ENCODE results near the gene KIF26B.

Gene KIF26B

DNA sequence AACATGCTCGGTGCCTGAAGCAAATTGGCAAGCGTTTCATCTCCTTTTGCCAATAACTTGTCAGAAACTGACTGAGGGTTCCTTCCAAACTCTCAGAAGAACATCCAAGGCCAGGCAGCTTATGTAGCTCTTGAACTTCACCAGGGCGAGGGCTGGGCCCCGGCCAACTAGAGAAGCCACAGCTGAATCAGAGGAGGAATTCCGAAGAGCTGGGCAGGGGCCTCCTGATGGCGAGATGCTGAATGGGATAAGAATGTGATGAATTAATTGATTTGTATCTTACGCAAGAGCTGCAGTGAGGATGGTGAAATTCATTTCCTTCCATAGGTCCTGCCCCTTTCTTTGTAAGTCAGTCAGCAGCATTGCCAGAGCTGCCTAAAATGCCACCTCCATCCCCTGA, 345.8 kb downstream of the KIF26B start:
- Histone ChIP-seq H3K4me3 (ENCODE audit: low read length) (no peak overlapping the region), H3K4me1 (ENCODE audit: insufficient read depth, low read length) (no peaks in the 10 kb centered on the region), H3K9ac (ENCODE audit: low read depth, low read length) (no peak overlapping the region), H3K27ac (ENCODE audit: low read depth, low read length) (no peak overlapping the region), H3K27me3 (ENCODE audit: insufficient read depth, low read length) (no peaks in the 10 kb centered on the region), H3K9me3 (ENCODE audit: insufficient read depth, low read depth, low read length) (0 out of 2 replicates have a peak, but pooled peaks cover under 1% of the 10 kb centered on the region), H3K36me3 (ENCODE audit: insufficient read depth, low read length) (no peaks in the 10 kb centered on the region)
- WGBS = 92% methylated on average over 7 of the region's 7 CpGs

DNA sequence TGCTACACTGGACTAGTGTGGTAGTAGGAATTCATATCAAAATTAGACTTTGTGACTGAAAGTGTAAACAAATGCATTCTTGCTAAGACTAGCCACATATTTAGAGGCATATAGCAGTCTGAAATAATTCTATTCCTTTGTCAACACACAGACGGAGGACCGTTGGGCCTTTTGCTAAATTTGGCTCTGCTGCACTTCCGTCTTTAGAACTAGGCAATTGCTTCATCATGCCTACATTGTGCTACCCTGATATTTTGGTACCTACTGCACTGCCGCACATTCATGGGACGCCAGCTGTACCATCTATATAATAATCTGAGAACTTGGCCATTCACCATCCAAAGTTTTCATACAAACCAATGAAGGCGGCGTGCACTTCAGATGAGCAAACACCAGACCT, 346.8 kb downstream of the KIF26B start:
- H3K9ac ChIP-seq (ENCODE audit: low read depth, low read length) = no peak overlapping the region
- no peaks in the 10 kb centered on the region for H3K4me1 ChIP-seq (ENCODE audit: insufficient read depth, low read length)
- H3K27me3 ChIP-seq (ENCODE audit: insufficient read depth, low read length) = no peaks in the 10 kb centered on the region
- H3K36me3 ChIP-seq (ENCODE audit: insufficient read depth, low read length) = no peaks in the 10 kb centered on the region
- no peaks in the 10 kb centered on the region for H3K9me3 ChIP-seq (ENCODE audit: insufficient read depth, low read depth, low read length)
- no peak overlapping the region for H3K4me3 ChIP-seq (ENCODE audit: low read length)
- H3K27ac ChIP-seq (ENCODE audit: low read depth, low read length) = no peak overlapping the region
- WGBS = 95% methylated on average over 7 of the region's 7 CpGs

DNA sequence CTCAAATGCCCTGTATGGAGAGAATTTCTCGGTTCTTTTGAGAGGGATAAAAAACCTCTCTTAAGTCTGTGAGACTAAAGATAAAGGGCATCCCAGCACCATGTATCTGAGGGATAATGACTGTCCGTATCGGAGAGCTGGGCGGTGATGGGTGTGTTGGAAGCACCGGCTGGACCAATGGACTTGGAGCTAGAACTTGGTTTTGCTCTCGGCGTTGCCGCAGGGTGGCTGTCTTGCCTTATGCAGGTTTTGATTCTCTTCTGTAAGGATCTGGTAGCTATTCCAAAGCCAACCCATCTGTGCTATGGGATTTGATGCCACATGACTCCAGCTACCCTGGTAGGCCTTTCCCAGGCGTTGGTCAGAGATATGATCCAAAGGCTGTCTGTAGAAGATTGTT, 348.8 kb downstream of the KIF26B start:
- Histone ChIP-seq H3K9me3 (ENCODE audit: insufficient read depth, low read depth, low read length) (no peaks in the 10 kb centered on the region), H3K4me1 (ENCODE audit: insufficient read depth, low read length) (no peaks in the 10 kb centered on the region), H3K27ac (ENCODE audit: low read depth, low read length) (no peak overlapping the region), H3K4me3 (ENCODE audit: low read length) (no peak overlapping the region), H3K36me3 (ENCODE audit: insufficient read depth, low read length) (no peaks in the 10 kb centered on the region), H3K27me3 (ENCODE audit: insufficient read depth, low read length) (no peaks in the 10 kb centered on the region), H3K9ac (ENCODE audit: low read depth, low read length) (no peak overlapping the region)
- WGBS = 93% methylated on average over 9 of the region's 9 CpGs

DNA sequence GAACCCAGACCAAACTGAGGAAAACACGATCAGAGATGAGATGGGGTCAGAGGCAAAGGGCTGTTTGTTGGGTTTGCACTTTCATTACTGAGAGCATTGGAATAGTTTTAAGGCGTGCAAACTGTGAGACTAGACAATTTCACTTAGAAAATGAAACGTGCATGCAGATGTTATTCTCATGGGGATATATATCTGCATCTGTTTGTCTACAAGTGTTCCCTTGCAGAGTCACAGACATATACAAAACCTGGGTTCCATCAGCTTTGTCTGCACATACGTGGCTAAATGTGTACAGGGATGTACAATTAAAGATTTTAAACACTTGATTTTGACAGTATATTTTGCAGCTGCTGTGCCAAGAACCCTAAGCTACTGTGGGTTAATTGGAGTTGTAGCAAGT, 355.4 kb downstream of the KIF26B start:
- H3K9me3 ChIP-seq (ENCODE audit: insufficient read depth, low read depth, low read length) = no peaks in the 10 kb centered on the region
- WGBS = 93% methylated on average over 4 of the region's 4 CpGs

DNA sequence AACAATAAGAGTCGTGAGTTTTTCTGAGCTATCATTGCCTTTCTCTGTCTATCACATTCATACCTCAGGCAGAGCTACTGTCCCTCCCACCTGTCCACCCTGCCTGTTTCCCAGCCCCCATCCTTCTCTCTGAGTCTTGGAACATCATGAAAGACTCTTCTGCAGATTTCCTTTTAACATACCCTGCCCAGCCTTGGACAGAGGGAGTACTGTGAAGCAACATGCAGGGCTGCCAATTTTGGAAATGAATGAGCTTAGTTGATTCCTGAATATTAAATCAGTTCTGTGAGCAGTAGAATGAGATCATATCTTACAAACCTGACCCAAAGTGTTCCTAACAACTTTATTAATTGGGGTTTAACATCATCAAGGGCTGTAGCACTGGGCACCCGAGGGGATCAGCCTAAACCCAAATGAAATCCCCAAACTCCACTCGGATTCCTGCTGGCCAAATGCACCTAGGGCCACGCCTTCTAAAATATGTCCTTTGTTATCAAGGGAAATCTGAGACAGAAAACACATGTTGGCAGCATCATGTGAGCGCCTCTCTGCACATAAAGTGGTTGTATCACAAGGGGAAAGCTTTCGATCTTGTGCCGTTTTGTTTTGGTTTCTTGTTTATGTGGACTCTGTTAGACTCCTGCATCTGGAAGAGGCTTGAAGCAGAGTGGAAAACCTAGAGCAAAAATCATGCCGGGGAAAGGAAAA, 357.6 kb downstream of the KIF26B start:
- H3K9ac ChIP-seq (ENCODE audit: low read depth, low read length) = no peak overlapping the region
- no peaks in the 10 kb centered on the region for H3K36me3 ChIP-seq (ENCODE audit: insufficient read depth, low read length)
- H3K9me3 ChIP-seq (ENCODE audit: insufficient read depth, low read depth, low read length) = no peaks in the 10 kb centered on the region
- H3K27ac ChIP-seq (ENCODE audit: low read depth, low read length) = no peak overlapping the region
- 89% methylated on average over 8 of the region's 8 CpGs for WGBS
- H3K4me3 ChIP-seq (ENCODE audit: low read length) = no peak overlapping the region
- no peaks in the 10 kb centered on the region for H3K27me3 ChIP-seq (ENCODE audit: insufficient read depth, low read length)
- H3K4me1 ChIP-seq (ENCODE audit: insufficient read depth, low read length) = peaks cover 16% of the 10 kb centered on the region

More for the DNA sequence above, 355.4 kb downstream of the KIF26B start:
- no peak overlapping the region for H3K4me3 ChIP-seq (ENCODE audit: low read length)
- no peak overlapping the region for H3K27ac ChIP-seq (ENCODE audit: low read depth, low read length)
- H3K27me3 ChIP-seq (ENCODE audit: insufficient read depth, low read length) = no peaks in the 10 kb centered on the region
- H3K36me3 ChIP-seq (ENCODE audit: insufficient read depth, low read length) = no peaks in the 10 kb centered on the region
- no peak overlapping the region for H3K9ac ChIP-seq (ENCODE audit: low read depth, low read length)
- peaks cover 16% of the 10 kb centered on the region for H3K4me1 ChIP-seq (ENCODE audit: insufficient read depth, low read length)

DNA sequence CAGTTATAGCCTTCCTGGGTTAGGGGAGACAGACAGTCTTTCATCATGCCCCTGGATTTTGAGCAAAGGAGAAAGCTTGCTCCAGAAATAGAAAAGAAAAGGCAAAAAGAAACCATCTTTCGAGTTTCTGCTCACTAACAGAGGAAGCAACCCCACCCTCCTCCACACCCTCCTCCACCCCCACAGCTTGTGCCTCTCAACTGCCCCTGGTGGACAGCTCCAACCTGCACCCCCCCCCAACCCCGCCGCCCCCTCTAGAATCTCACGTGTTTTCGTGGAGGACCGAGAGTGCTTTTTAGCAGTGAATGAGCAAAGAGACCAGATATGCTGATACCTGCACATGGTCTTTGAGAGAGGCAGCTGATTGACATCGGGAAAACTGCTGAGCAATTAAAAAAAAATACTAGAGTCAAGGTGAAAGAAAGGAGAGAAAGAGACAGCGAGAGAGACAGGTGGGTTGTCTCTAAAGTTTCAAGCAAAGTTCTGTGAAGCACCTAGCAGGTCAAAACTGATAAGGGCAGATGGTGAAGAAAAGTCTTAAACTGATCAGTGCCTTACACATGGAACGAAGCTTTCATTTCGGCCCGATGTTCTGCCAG, 358.3 kb downstream of the KIF26B start:
- H3K4me3 ChIP-seq (ENCODE audit: low read length) = no peak overlapping the region
- H3K9ac ChIP-seq (ENCODE audit: low read depth, low read length) = no peak overlapping the region
- H3K36me3 ChIP-seq (ENCODE audit: insufficient read depth, low read length) = no peaks in the 10 kb centered on the region
- H3K27ac ChIP-seq (ENCODE audit: low read depth, low read length) = no peak overlapping the region
- H3K9me3 ChIP-seq (ENCODE audit: insufficient read depth, low read depth, low read length) = no peaks in the 10 kb centered on the region
- H3K4me1 ChIP-seq (ENCODE audit: insufficient read depth, low read length) = peaks cover 16% of the 10 kb centered on the region
- no peaks in the 10 kb centered on the region for H3K27me3 ChIP-seq (ENCODE audit: insufficient read depth, low read length)
- 77% methylated on average over 11 of the region's 11 CpGs for WGBS

DNA sequence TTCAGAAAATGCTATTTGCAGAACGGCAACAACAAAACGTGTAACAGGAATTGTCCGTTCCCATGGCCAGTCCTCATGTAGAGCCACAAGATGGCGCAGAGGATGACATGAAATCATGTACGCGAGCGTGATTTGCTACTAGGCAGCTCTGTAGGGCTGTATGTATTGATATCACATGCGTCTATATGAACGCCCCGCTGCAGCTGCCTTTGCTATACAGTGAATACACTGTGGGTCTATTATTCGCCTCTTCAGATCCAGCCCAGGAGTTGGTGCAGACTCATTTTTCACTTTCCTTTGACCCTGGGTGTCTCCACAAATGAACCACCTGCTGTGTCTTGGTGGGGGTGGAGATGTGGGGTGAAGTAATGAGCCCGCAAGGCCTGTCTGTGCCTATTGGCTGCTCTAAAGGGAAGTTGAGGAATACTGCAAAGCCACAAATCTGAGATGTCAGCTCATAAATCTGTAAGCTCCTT, 361.5 kb downstream of the KIF26B start:
- H3K27me3 ChIP-seq (ENCODE audit: insufficient read depth, low read length) = no peaks in the 10 kb centered on the region
- H3K4me3 ChIP-seq (ENCODE audit: low read length) = no peak overlapping the region
- no peak overlapping the region for H3K9ac ChIP-seq (ENCODE audit: low read depth, low read length)
- H3K27ac ChIP-seq (ENCODE audit: low read depth, low read length) = no peak overlapping the region
- peaks cover 10% of the 10 kb centered on the region for H3K4me1 ChIP-seq (ENCODE audit: insufficient read depth, low read length)
- H3K36me3 ChIP-seq (ENCODE audit: insufficient read depth, low read length) = no peaks in the 10 kb centered on the region
- no peaks in the 10 kb centered on the region for H3K9me3 ChIP-seq (ENCODE audit: insufficient read depth, low read depth, low read length)
- 95% methylated on average over 12 of the region's 12 CpGs for WGBS

DNA sequence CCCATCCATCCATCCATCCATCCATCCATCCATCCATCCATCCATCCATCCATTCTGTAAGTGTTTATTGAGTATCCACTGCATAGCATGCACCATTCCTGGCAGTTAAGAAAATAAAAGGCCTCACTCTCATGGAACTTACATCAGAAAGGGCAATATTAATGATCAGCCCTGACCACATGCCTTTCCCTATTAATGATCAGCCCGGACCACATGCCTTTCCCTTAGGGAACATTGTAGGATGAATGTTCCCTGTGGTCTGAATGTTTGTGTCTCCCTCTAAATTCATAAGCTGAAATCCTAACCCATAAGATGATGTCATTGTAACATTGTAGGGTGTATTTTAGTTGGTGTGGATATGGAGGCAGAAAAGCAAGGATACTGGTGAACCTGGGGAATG, 365.8 kb downstream of the KIF26B start:
- WGBS = no CpG with 5 or more reads among the region's 1 CpG
- Histone ChIP-seq H3K27me3 (ENCODE audit: insufficient read depth, low read length) (no peaks in the 10 kb centered on the region), H3K9me3 (ENCODE audit: insufficient read depth, low read depth, low read length) (no peaks in the 10 kb centered on the region), H3K4me1 (ENCODE audit: insufficient read depth, low read length) (no peaks in the 10 kb centered on the region), H3K9ac (ENCODE audit: low read depth, low read length) (no peak overlapping the region), H3K27ac (ENCODE audit: low read depth, low read length) (no peak overlapping the region), H3K4me3 (ENCODE audit: low read length) (no peak overlapping the region), H3K36me3 (ENCODE audit: insufficient read depth, low read length) (no peaks in the 10 kb centered on the region)

DNA sequence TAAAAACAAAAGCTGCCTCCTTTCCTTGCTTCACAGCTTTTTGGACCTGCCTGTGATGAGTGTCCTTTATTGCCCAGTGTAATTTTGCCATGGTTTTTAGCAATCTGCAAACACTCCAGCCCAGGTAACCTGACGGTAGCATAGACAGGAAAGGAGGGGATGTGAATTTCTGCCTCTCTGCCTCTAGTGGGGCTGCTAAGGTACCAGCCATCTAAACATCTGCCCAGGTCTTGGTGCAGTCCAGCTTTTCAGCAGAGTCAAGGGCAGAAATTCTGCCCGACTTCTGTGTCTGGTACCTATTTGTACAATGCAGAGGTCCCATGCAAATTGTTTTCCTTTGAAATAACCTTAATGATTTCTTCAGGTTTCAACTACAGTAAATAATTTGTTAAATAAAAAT, 371.4 kb downstream of the KIF26B start:
- Histone ChIP-seq H3K27me3 (ENCODE audit: insufficient read depth, low read length) (no peaks in the 10 kb centered on the region), H3K4me1 (ENCODE audit: insufficient read depth, low read length) (no peaks in the 10 kb centered on the region), H3K27ac (ENCODE audit: low read depth, low read length) (no peak overlapping the region), H3K4me3 (ENCODE audit: low read length) (no peak overlapping the region), H3K36me3 (ENCODE audit: insufficient read depth, low read length) (no peaks in the 10 kb centered on the region), H3K9ac (ENCODE audit: low read depth, low read length) (no peak overlapping the region), H3K9me3 (ENCODE audit: insufficient read depth, low read depth, low read length) (no peaks in the 10 kb centered on the region)
- WGBS = 92% methylated on average over 2 of the region's 2 CpGs

DNA sequence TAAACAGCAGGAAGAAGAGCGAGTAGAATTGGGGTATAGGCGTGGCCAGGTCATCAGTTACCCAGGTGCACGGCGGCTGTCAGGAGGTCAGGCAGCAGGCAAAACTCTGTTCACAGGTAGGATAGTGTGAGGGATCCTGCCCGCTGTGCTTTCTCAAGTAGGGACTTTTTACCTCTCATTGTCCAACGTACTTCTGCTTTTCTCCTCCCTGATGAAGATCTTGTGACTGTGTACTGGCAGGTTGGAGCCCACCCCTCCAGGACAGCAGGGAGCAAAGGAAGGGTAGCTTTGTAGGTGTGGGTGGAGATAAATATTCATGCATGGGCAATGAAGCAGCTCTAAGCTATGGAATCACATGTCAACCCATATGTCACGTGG, 373.5 kb downstream of the KIF26B start:
- 93% methylated on average over 7 of the region's 7 CpGs for WGBS
- no peaks in the 10 kb centered on the region for H3K9me3 ChIP-seq (ENCODE audit: insufficient read depth, low read depth, low read length)
- H3K4me1 ChIP-seq (ENCODE audit: insufficient read depth, low read length) = no peaks in the 10 kb centered on the region
- H3K27me3 ChIP-seq (ENCODE audit: insufficient read depth, low read length) = no peaks in the 10 kb centered on the region
- no peaks in the 10 kb centered on the region for H3K36me3 ChIP-seq (ENCODE audit: insufficient read depth, low read length)
- H3K9ac ChIP-seq (ENCODE audit: low read depth, low read length) = no peak overlapping the region
- no peak overlapping the region for H3K27ac ChIP-seq (ENCODE audit: low read depth, low read length)
- H3K4me3 ChIP-seq (ENCODE audit: low read length) = no peak overlapping the region

DNA sequence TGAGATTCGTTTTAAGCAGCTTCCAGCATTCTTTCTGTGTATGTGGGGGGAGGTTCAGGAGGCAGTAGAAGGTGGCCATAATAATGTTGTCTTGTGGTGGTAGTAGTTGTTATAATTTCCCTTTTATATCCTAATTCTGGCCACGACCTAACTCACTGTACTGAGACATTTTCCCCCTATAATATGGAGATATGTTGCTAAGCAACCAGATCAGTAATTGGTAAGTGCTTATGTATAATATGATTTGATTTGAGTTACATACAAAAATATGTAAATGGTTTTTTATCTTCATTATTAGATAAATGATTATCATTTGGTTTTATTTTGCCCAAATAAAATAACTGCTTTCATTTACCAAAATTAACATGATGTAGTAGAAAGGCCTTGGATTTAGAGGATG, 376.2 kb downstream of the KIF26B start:
- Histone ChIP-seq H3K4me1 (ENCODE audit: insufficient read depth, low read length) (no peaks in the 10 kb centered on the region), H3K27me3 (ENCODE audit: insufficient read depth, low read length) (no peaks in the 10 kb centered on the region), H3K27ac (ENCODE audit: low read depth, low read length) (no peak overlapping the region), H3K36me3 (ENCODE audit: insufficient read depth, low read length) (no peaks in the 10 kb centered on the region), H3K9me3 (ENCODE audit: insufficient read depth, low read depth, low read length) (no peaks in the 10 kb centered on the region), H3K4me3 (ENCODE audit: low read length) (no peak overlapping the region), H3K9ac (ENCODE audit: low read depth, low read length) (no peak overlapping the region)
- WGBS = 80% methylated on average over 1 of the region's 2 CpGs

All from HUES64 (cell line).